Measurements from ENCODE around the gene TPST2. TPM values are rescaled to one million over a fixed set of nuclear protein-coding genes. Genes with fewer than 3 reads are reported as not detected.

Gene TPST2
- total and polyA plus RNA-seq, 9 of the 15 experiments (the other 6 are each of a cell fraction or from before 2014, with no cell fraction given), result 14.2 to 123 (median 60.1) TPM

DNA sequence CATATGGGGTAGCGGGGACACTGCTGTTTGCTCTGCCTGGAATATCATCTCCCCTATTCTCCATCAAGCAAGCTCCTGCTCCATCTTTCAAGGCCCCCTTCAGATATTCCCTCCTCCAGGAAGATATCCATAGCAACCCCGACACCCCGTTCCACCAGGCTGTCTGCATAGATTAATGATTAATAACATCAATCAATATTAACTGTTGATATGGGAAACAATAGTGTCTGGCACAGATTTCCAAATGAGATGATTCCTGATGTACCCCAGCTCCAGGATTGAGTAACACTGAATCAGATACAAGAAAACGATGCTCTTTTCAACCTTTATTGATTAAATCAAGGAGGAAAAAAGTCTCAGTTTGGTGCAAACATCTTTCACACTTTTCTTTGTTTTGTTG, 7.5 kb upstream of the TPST2 start:
- DNase-seq (ENCODE audit: extremely low read depth in 1 of 4, low spot score in 3 of 4) (no peak), ATAC-seq (no peak), FAIRE-seq (no peak)
- H3K27me3 ChIP-seq (ENCODE audit: control insufficient read depth in 2 of 2, insufficient read depth in 2 of 2, low read length in 2 of 2), result no peaks in the 10 kb centered on the region
- H2AFZ ChIP-seq (ENCODE audit: low read depth, low read length), result no peak overlapping the region
- in situ Hi-C loops (cut with MboI), result no loop called here
- peaks cover 4 to 8% of the 10 kb centered on the region in 2 experiments; a peak in 3 of 5 replicates for H3K4me1 ChIP-seq (replicated peaks in 1 of 2; ENCODE audit: control insufficient read depth in 2 of 2, insufficient read depth in 2 of 2, low read length in 2 of 2)
- BruUV-seq (replicated peaks), result no TSS peak
- H3K27ac ChIP-seq (ENCODE audit: extremely low read depth, low read depth, low read length), result no peak overlapping the region
- no peaks in the 10 kb centered on the region for H3K9me1 ChIP-seq (ENCODE audit: control insufficient read depth, insufficient read depth, low read length)
- no peak overlapping the region for H3K9ac ChIP-seq (ENCODE audit: insufficient read depth in 1 of 2, low read depth in 2 of 2, low read length in 2 of 2)
- H3K4me2 ChIP-seq (ENCODE audit: insufficient read depth, low read length), result no peak overlapping the region; the same call in 1 of the 2 replicates
- CTCF ChIA-PET (ENCODE audit: low intra/inter-chr PET ratio), result no interaction called here
- WGBS (ENCODE audit: insufficient coverage, low coverage, missing lambda C conversion rate), result 18% methylated on average over 4 of the region's 4 CpGs
- intact Hi-C loops (cut with micrococcal nuclease), result no loop called here
- H3K36me3 ChIP-seq (ENCODE audit: control insufficient read depth, insufficient read depth, low read length), result no peaks in the 10 kb centered on the region
- H3K4me3 ChIP-seq, result no peak overlapping the region
- no peaks in the 10 kb centered on the region for H3K9me3 ChIP-seq (replicated peaks; ENCODE audit: control insufficient read depth, insufficient read depth, low read depth, low read length)
- POLR2A ChIA-PET, result interaction anchor here (0.6 to 0.9 kb wide), 3 partner anchors 19 to 1889 kb away, joined by 3 to 5 read pairs (median 3); no protein-coding TSS in a partner anchor
- no peaks in the 10 kb centered on the region for H3K79me2 ChIP-seq (ENCODE audit: control insufficient read depth, insufficient read depth, low read length)
- no peaks in the 10 kb centered on the region for H4K20me1 ChIP-seq (replicated peaks; ENCODE audit: control insufficient read depth, insufficient read depth, low read length)
- TF ChIP-seq MYNN (IDR thresholded peaks at IDR 0.05), result no peak
- TF ChIP-seq MYNN (CRISPR knock-in tag; IDR thresholded peaks at IDR 0.05), result no peak
- TF ChIP-seq KAT8 (IDR thresholded peaks at IDR 0.05; ENCODE audit: low read depth), result no peak
- TF ChIP-seq, protein P1, sequence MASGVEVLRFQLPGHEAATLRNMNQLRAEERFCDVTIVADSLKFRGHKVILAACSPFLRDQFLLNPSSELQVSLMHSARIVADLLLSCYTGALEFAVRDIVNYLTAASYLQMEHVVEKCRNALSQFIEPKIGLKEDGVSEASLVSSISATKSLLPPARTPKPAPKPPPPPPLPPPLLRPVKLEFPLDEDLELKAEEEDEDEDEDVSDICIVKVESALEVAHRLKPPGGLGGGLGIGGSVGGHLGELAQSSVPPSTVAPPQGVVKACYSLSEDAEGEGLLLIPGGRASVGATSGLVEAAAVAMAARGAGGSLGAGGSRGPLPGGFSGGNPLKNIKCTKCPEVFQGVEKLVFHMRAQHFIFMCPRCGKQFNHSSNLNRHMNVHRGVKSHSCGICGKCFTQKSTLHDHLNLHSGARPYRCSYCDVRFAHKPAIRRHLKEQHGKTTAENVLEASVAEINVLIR (CRISPR knock-in tag; IDR thresholded peaks at IDR 0.05), result no peak
- TF ChIP-seq SPI1 (IDR thresholded peaks at IDR 0.05; ENCODE audit: borderline replicate concordance, low read depth, low read length), result no peak
- no peak for TF ChIP-seq PHF21A (IDR thresholded peaks at IDR 0.05; ENCODE audit: borderline replicate concordance, low read depth)
- no peak for TF ChIP-seq ZNF444 (CRISPR knock-in tag; IDR thresholded peaks at IDR 0.05)
- TF ChIP-seq, protein P2, sequence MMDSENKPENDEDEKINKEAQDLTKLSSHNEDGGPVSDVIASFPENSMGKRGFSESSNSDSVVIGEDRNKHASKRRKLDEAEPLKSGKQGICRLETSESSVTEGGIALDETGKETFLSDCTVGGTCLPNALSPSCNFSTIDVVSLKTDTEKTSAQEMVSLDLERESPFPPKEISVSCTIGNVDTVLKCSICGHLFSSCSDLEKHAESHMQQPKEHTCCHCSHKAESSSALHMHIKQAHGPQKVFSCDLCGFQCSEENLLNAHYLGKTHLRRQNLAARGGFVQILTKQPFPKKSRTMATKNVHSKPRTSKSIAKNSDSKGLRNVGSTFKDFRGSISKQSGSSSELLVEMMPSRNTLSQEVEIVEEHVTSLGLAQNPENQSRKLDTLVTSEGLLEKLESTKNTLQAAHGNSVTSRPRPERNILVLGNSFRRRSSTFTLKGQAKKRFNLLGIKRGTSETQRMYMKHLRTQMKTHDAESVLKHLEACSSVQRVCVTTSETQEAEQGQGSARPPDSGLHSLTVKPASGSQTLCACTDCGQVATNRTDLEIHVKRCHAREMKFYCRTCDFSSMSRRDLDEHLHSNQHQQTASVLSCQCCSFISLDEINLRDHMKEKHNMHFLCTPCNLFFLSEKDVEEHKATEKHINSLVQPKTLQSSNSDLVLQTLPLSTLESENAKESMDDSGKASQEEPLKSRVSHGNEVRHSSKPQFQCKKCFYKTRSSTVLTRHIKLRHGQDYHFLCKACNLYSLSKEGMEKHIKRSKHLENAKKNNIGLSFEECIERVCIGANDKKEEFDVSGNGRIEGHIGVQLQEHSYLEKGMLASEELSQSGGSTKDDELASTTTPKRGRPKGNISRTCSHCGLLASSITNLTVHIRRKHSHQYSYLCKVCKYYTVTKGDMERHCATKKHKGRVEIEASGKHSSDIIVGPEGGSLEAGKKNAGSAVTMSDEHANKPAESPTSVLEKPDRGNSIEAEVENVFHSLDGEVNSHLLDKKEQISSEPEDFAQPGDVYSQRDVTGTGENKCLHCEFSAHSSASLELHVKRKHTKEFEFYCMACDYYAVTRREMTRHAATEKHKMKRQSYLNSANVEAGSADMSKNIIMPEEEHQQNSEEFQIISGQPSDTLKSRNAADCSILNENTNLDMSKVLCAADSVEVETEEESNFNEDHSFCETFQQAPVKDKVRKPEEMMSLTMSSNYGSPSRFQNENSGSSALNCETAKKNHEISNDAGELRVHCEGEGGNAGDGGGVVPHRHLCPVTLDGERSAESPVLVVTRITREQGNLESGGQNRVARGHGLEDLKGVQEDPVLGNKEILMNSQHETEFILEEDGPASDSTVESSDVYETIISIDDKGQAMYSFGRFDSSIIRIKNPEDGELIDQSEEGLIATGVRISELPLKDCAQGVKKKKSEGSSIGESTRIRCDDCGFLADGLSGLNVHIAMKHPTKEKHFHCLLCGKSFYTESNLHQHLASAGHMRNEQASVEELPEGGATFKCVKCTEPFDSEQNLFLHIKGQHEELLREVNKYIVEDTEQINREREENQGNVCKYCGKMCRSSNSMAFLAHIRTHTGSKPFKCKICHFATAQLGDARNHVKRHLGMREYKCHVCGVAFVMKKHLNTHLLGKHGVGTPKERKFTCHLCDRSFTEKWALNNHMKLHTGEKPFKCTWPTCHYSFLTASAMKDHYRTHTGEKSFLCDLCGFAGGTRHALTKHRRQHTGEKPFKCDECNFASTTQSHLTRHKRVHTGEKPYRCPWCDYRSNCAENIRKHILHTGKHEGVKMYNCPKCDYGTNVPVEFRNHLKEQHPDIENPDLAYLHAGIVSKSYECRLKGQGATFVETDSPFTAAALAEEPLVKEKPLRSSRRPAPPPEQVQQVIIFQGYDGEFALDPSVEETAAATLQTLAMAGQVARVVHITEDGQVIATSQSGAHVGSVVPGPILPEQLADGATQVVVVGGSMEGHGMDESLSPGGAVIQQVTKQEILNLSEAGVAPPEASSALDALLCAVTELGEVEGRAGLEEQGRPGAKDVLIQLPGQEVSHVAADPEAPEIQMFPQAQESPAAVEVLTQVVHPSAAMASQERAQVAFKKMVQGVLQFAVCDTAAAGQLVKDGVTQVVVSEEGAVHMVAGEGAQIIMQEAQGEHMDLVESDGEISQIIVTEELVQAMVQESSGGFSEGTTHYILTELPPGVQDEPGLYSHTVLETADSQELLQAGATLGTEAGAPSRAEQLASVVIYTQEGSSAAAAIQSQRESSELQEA (IDR thresholded peaks at IDR 0.05; ENCODE audit: low read depth), result no peak
- TF ChIP-seq PHB2 (IDR thresholded peaks at IDR 0.05; ENCODE audit: low read depth), result no peak
- TF ChIP-seq, protein P3, sequence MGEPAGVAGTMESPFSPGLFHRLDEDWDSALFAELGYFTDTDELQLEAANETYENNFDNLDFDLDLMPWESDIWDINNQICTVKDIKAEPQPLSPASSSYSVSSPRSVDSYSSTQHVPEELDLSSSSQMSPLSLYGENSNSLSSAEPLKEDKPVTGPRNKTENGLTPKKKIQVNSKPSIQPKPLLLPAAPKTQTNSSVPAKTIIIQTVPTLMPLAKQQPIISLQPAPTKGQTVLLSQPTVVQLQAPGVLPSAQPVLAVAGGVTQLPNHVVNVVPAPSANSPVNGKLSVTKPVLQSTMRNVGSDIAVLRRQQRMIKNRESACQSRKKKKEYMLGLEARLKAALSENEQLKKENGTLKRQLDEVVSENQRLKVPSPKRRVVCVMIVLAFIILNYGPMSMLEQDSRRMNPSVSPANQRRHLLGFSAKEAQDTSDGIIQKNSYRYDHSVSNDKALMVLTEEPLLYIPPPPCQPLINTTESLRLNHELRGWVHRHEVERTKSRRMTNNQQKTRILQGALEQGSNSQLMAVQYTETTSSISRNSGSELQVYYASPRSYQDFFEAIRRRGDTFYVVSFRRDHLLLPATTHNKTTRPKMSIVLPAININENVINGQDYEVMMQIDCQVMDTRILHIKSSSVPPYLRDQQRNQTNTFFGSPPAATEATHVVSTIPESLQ (CRISPR knock-in tag; IDR thresholded peaks at IDR 0.05), result no peak
- TF ChIP-seq, protein P4, sequence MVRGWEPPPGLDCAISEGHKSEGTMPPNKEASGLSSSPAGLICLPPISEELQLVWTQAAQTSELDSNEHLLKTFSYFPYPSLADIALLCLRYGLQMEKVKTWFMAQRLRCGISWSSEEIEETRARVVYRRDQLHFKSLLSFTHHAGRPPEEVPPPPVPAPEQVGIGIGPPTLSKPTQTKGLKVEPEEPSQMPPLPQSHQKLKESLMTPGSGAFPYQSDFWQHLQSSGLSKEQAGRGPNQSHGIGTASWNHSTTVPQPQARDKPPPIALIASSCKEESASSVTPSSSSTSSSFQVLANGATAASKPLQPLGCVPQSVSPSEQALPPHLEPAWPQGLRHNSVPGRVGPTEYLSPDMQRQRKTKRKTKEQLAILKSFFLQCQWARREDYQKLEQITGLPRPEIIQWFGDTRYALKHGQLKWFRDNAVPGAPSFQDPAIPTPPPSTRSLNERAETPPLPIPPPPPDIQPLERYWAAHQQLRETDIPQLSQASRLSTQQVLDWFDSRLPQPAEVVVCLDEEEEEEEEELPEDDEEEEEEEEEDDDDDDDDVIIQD (CRISPR knock-in tag; IDR thresholded peaks at IDR 0.05), result no peak
